ENCODE data around the gene HBQ1. TPM values are rescaled to one million over a fixed set of nuclear protein-coding genes. Genes with fewer than 3 reads are reported as not detected.
A peak's percentile ranks its signal among the peaks of the same experiment; 100 is the strongest.

HBQ1 gene
- total RNA-seq, 4 donors from 2014 or later = not detected

DNA sequence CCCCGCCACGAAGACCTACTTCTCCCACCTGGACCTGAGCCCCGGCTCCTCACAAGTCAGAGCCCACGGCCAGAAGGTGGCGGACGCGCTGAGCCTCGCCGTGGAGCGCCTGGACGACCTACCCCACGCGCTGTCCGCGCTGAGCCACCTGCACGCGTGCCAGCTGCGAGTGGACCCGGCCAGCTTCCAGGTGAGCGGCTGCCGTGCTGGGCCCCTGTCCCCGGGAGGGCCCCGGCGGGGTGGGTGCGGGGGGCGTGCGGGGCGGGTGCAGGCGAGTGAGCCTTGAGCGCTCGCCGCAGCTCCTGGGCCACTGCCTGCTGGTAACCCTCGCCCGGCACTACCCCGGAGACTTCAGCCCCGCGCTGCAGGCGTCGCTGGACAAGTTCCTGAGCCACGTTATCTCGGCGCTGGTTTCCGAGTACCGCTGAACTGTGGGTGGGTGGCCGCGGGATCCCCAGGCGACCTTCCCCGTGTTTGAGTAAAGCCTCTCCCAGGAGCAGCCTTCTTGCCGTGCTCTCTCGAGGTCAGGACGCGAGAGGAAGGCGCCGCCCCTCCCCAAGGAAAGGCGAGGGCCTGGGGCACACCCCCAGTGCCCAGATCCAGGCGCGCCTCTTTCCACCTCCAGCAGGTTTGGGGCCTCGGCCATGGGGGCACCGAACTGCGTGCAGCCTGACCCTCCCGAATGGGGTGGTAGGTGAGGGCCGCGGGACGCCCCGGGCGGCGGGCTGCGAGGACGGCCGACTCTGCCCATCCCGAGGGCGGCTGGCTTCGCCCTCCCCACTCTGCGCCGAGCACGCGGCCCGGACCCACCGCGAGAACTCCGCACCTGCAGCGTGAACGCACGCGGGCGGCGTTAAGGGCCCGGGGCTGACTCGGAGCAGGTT, 664 bp downstream of the HBQ1 start:
- in situ Hi-C loops (cut with MboI; ENCODE audit: low pct_ligation_motif_present in 1 of 4, low pct_unique_long_range_greater_than_20kb in 1 of 4, low sequenced_read_pairs in 3 of 4) = loop anchor here in 1 of 4 donors (5.0 kb wide), 1 partner anchor 74 kb away; no protein-coding TSS in a partner anchor

DNA sequence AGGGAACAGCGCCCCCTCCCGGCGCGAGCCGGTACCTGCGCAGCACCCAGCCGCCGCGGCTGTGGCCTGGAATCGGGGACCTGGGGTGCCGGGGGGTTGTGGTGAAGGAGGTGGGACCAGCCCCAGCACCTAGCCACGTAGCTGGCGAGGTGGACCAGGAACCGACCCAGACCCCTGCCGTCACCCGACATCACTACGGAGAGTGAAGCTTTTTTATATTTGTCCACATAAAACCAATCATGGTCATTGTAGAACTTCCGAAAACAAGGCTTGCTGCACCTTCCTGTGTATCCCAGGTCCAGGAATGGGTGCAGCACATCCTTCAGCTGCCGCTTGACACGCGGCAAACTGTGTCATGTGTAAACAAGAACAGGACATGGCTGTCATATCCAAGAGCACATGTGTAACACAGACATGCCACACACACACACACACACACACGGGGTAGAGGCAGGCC, 1.3 kb downstream of the HBQ1 start:
- intact Hi-C loops (cut with DNase I; ENCODE audit: low total_unique reads) = loop anchor here (5.0 kb wide), 1 partner anchor 74 kb away; no protein-coding TSS in a partner anchor
- WGBS, 2 donors (ENCODE audit: low coverage in 1 of 2) = 8% methylated on average over 22 of the region's 22 CpGs; no CpG with 5 or more reads in 1 of the 2 donors
- TF ChIP-seq EP300 (IDR thresholded peaks at IDR 0.05; ENCODE audit: low read depth) (no peak), POLR2A (IDR thresholded peaks at IDR 0.05) (peak; percentile 5), POLR2AphosphoS5 (IDR thresholded peaks at IDR 0.05) (no peak), CTCF (IDR thresholded peaks at IDR 0.05) (peak; percentile 91 to 99 (median 98))
- peaks cover 45% of the 10 kb centered on the region for H3K27me3 ChIP-seq
- DNase-seq = no peak
- in situ Hi-C loops (cut with MboI; ENCODE audit: low pct_ligation_motif_present in 1 of 4, low pct_unique_long_range_greater_than_20kb in 1 of 4, low sequenced_read_pairs in 3 of 4) = loop anchor here in 1 of 4 donors (5.0 kb wide), 1 partner anchor 74 kb away; no protein-coding TSS in a partner anchor
- no peak overlapping the region for H3K27ac ChIP-seq
- peaks cover 12 to 24% (median 20%) of the 10 kb centered on the region in 4 donors for H3K4me1 ChIP-seq
- no peaks in the 10 kb centered on the region for H3K9me3 ChIP-seq
- H3K36me3 ChIP-seq = no peaks in the 10 kb centered on the region
- peak overlapping the region in 1 of 4 donors; percentile 41 for H3K4me3 ChIP-seq

More for the DNA sequence above, 664 bp downstream of the HBQ1 start:
- peaks cover 12 to 26% (median 20%) of the 10 kb centered on the region in 4 donors for H3K4me1 ChIP-seq
- 1% methylated on average over 65 of the region's 89 CpGs; no CpG with 5 or more reads in 1 of the 2 donors for WGBS, 2 donors (ENCODE audit: low coverage in 1 of 2)
- DNase-seq = peak; percentile 82
- peak overlapping the region in 2 of 4 donors; percentile 22 to 41 for H3K4me3 ChIP-seq
- intact Hi-C loops (cut with DNase I; ENCODE audit: low total_unique reads) = loop anchor here (5.0 kb wide), 1 partner anchor 74 kb away; no protein-coding TSS in a partner anchor
- no peaks in the 10 kb centered on the region for H3K36me3 ChIP-seq
- H3K27me3 ChIP-seq = peaks cover 47% of the 10 kb centered on the region
- H3K9me3 ChIP-seq = no peaks in the 10 kb centered on the region
- peak in 1 of 3 donors; percentile 53 for TF ChIP-seq POLR2AphosphoS5 (IDR thresholded peaks at IDR 0.05)
- TF ChIP-seq POLR2A (IDR thresholded peaks at IDR 0.05) = peak; percentile 5
- TF ChIP-seq CTCF (IDR thresholded peaks at IDR 0.05) = no peak
- no peak overlapping the region for H3K27ac ChIP-seq

DNA sequence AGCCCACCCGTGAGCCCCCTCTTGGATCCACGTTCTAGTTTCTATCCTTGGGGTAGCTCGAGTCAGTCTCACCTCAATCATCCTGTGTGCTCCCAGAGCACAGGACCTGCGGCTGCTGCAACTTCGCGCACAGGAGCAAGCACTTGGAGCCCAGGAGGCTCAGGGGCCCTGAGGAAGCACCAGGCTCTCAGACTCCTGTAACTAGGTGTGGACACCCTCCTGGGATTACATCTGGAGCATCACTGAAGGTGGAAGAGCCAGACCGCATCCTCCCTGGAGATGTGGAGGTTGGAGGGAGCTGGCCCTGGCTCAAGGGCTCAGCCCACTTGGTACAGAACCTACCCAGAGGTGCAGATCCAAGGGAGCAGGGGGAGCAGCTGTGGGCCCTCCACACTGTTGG, 2.7 kb downstream of the HBQ1 start:
- H3K4me1 ChIP-seq = peaks cover 12 to 19% (median 16%) of the 10 kb centered on the region in 4 donors
- DNase-seq = no peak
- no peaks in the 10 kb centered on the region for H3K9me3 ChIP-seq
- in situ Hi-C loops (cut with MboI; ENCODE audit: low pct_ligation_motif_present in 1 of 4, low pct_unique_long_range_greater_than_20kb in 1 of 4, low sequenced_read_pairs in 3 of 4) = loop anchor here in 1 of 4 donors (5.0 kb wide), 1 partner anchor 76 kb away; no protein-coding TSS in a partner anchor
- intact Hi-C loops (cut with DNase I; ENCODE audit: low total_unique reads) = loop anchor here (5.0 kb wide), 1 partner anchor 76 kb away; no protein-coding TSS in a partner anchor
- peaks cover 34% of the 10 kb centered on the region for H3K27me3 ChIP-seq
- H3K36me3 ChIP-seq = peaks cover 0 to 9% (median 4%) of the 10 kb centered on the region in 4 donors
- no peak overlapping the region for H3K27ac ChIP-seq
- no peak for TF ChIP-seq EP300 (IDR thresholded peaks at IDR 0.05; ENCODE audit: low read depth)
- no peak for TF ChIP-seq POLR2A (IDR thresholded peaks at IDR 0.05)
- no peak for TF ChIP-seq POLR2AphosphoS5 (IDR thresholded peaks at IDR 0.05)
- TF ChIP-seq CTCF (IDR thresholded peaks at IDR 0.05) = no peak
- 70 to 100% methylated on average over 1 to 7 of the region's 7 CpGs for WGBS, 2 donors (ENCODE audit: low coverage in 1 of 2)
- no peak overlapping the region for H3K4me3 ChIP-seq

- peaks cover 11 to 16% (median 13%) of the 10 kb centered on the region in 4 donors for H3K4me1 ChIP-seq
- WGBS, 2 donors (ENCODE audit: low coverage in 1 of 2) = 89 to 93% methylated on average over 6 to 13 of the region's 13 CpGs
- no peak overlapping the region for H3K27ac ChIP-seq
- TF ChIP-seq CTCF (IDR thresholded peaks at IDR 0.05) (no peak), POLR2AphosphoS5 (IDR thresholded peaks at IDR 0.05) (no peak), EP300 (IDR thresholded peaks at IDR 0.05; ENCODE audit: low read depth) (no peak), POLR2A (IDR thresholded peaks at IDR 0.05) (no peak)
- H3K27me3 ChIP-seq = peaks cover 11% of the 10 kb centered on the region
- H3K9me3 ChIP-seq = no peaks in the 10 kb centered on the region
- H3K4me3 ChIP-seq = no peak overlapping the region
- in situ Hi-C loops (cut with MboI; ENCODE audit: low pct_ligation_motif_present in 1 of 4, low pct_unique_long_range_greater_than_20kb in 1 of 4, low sequenced_read_pairs in 3 of 4) (no loop called here), intact Hi-C loops (cut with DNase I; ENCODE audit: low total_unique reads) (no loop called here)
- DNase-seq = no peak
- H3K36me3 ChIP-seq = peaks cover 0 to 27% (median 12%) of the 10 kb centered on the region in 4 donors
These were observed 5.0 kb downstream of the HBQ1 start for GRCh38 chr16:185213-185612.
